CD4-positive, alpha-beta T cell (primary cell): ENCODE measurements around the gene RNF39. TPM values are rescaled to one million over a fixed set of nuclear protein-coding genes. Genes with fewer than 3 reads are reported as not detected.

Experiments
- ATAC-seq: fragments of 200-7000 bp; cut with Tn5 transposase; one replicate; pipeline ENCODE4 v1.10.0; 2022; ENCODE audit warnings: mild to moderate bottlenecking; ENCODE audit not compliant: poor library complexity
- CTCF ChIA-PET: fragments of 350-600 bp; sonication (Branson Sonifier 250); formaldehyde crosslinking; loops from one replicate; lab custom pipeline; 2021; ENCODE audit warnings: antibody characterized with exemption, inconsistent platforms; lab: Charles Lee
- POLR2A ChIA-PET: fragments of 350-600 bp; sonication (Branson Sonifier 250); formaldehyde crosslinking; loops from one replicate; lab custom pipeline; 2021; ENCODE audit warnings: antibody characterized with exemption, inconsistent platforms; lab: Charles Lee
- DNase-seq, 14 experiments: peaks; one replicate each; pipeline ENCODE4 v3.0.0-alpha.2; 2013 to 2020; ENCODE audit warnings: mixed read lengths in 2 of 14
- H3K27ac ChIP-seq, 2 donors: one replicate each; pipeline versions ENCODE4 v1.5.1 to v1.7.0; 2013; ENCODE audit warnings: low read length in 2 of 2, low read depth in 1 of 2, mild to moderate bottlenecking in 1 of 2
- H3K27me3 ChIP-seq, 2 experiments: 1 replicate in 1 of 2; 2 replicates in 1 of 2; pipeline versions ENCODE4 v1.6.1 to v1.7.0; 2013; ENCODE audit warnings: low read length in 2 of 2, control low read depth in 1 of 2, mild to moderate bottlenecking in 1 of 2, moderate library complexity in 1 of 2; ENCODE audit not compliant: insufficient read depth in 2 of 2, control insufficient read depth in 1 of 2
- H3K36me3 ChIP-seq: one replicate; pipeline ENCODE4 v1.6.1; 2013; ENCODE audit warnings: low read length, control low read depth; ENCODE audit not compliant: insufficient read depth
- H3K4me1 ChIP-seq: one replicate; pipeline ENCODE4 v1.6.1; 2013; ENCODE audit warnings: low read length, control low read depth; ENCODE audit not compliant: insufficient read depth
- H3K4me3 ChIP-seq: one replicate; pipeline ENCODE4 v1.5.1; 2013; ENCODE audit warnings: mild to moderate bottlenecking, low read length, moderate library complexity
- H3K9me3 ChIP-seq, 2 experiments: 1 replicate in 1 of 2; 2 replicates in 1 of 2; pipeline versions ENCODE4 v1.6.1 to v1.7.0; 2013; ENCODE audit warnings: low read length in 2 of 2, mild to moderate bottlenecking in 2 of 2, control low read depth in 1 of 2, moderate library complexity in 1 of 2; ENCODE audit not compliant: control insufficient read depth in 1 of 2, insufficient read depth in 1 of 2
- H3K27ac Mint-ChIP-seq: one replicate; pipeline ENCODE4 v1.8.0; 2020; ENCODE audit warnings: mixed read lengths
- H3K27me3 Mint-ChIP-seq: one replicate; pipeline ENCODE4 v1.8.0; 2021; ENCODE audit warnings: mixed read lengths
- H3K36me3 Mint-ChIP-seq: one replicate; pipeline ENCODE4 v1.8.0; 2021; ENCODE audit warnings: low read depth, mixed read lengths
- H3K4me1 Mint-ChIP-seq: one replicate; pipeline ENCODE4 v1.8.0; 2021; ENCODE audit warnings: low read depth, mixed read lengths
- H3K4me3 Mint-ChIP-seq: one replicate; pipeline ENCODE4 v1.8.0; 2020; ENCODE audit warnings: mild to moderate bottlenecking, mixed read lengths
- H3K9me3 Mint-ChIP-seq: one replicate; pipeline ENCODE4 v1.8.0; 2020; ENCODE audit warnings: mixed read lengths
- intact Hi-C, 2 experiments: fragments of 100-400 bp; cut with DNase I in 1 of 2; cut with micrococcal nuclease in 1 of 2; formaldehyde crosslinking; loops; one replicate each; pipeline versions ENCODE4 v1.15.1 to v1.9.0; 2023 to 2025; cut with DNase I, micrococcal nuclease
- total RNA-seq, 174 experiments: library from RNA in 2 of 174; stranded (reverse) in 2 of 174; gene quantifications; one replicate each; pipeline ENCODE4 v1.2.3 and lab custom pipeline; 2021 to 2026
- TF ChIP-seq, protein P1 (sequence below): fragments of 200-600 bp; IDR thresholded peaks from one replicate; pipeline ENCODE4 v1.8.0; 2022; ENCODE audit warnings: antibody characterized with exemption, mild to moderate bottlenecking

RNF39 gene
- total RNA-seq, 2 experiments from 2014 or later = not detected

DNA sequence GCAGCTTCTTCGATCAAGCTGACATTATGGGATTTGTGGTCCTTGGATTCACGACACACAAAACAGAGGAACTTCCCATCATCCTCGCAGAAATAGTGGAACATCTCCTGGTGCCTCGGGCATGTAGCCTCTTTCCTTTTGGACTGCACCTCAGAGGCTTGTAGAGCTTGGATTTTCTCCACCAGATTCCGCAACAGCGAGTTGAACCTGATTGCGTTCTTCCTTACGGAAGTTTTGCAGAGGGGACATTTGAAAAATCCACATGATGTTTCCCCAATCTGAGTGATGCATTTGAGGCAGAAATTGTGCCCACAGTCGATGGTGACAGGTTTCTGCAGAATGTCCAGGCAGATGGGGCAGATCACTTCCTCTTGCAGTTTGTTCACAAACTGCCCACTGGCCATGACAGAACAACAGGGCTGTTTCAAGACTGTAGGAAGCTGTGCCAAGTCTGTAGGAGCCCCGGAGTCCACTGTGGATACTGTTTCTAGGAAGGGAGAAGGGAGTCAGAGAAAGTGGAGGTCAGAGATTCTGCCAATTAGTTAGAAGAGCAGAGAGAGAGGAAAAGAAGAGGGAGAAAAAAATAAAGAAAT, 36.9 kb upstream of the RNF39 start:
- ChIA-PET CTCF (interaction anchor here (1.3 to 1.6 kb wide), 2 partner anchors 9 to 10 kb away, joined by 3 to 4 read pairs; no protein-coding TSS in a partner anchor), POLR2A (no interaction called here)
- Histone ChIP-seq H3K9me3 (no peaks in the 10 kb centered on the region), H3K27me3 (peaks cover 10 to 56% of the 10 kb centered on the region in 2 experiments), H3K4me1 (no peaks in the 10 kb centered on the region), H3K4me3 (no peak overlapping the region), H3K36me3 (no peaks in the 10 kb centered on the region), H3K27ac (no peak overlapping the region)
- H3K27ac Mint-ChIP-seq = no peak overlapping the region
- TF ChIP-seq, protein P1, sequence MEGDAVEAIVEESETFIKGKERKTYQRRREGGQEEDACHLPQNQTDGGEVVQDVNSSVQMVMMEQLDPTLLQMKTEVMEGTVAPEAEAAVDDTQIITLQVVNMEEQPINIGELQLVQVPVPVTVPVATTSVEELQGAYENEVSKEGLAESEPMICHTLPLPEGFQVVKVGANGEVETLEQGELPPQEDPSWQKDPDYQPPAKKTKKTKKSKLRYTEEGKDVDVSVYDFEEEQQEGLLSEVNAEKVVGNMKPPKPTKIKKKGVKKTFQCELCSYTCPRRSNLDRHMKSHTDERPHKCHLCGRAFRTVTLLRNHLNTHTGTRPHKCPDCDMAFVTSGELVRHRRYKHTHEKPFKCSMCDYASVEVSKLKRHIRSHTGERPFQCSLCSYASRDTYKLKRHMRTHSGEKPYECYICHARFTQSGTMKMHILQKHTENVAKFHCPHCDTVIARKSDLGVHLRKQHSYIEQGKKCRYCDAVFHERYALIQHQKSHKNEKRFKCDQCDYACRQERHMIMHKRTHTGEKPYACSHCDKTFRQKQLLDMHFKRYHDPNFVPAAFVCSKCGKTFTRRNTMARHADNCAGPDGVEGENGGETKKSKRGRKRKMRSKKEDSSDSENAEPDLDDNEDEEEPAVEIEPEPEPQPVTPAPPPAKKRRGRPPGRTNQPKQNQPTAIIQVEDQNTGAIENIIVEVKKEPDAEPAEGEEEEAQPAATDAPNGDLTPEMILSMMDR = no peak
- no peak for ATAC-seq
- intact Hi-C loops = no loop called here
- no peaks in the 10 kb centered on the region for H3K9me3 Mint-ChIP-seq
- H3K4me1 Mint-ChIP-seq = no peaks in the 10 kb centered on the region
- H3K36me3 Mint-ChIP-seq = no peaks in the 10 kb centered on the region
- H3K27me3 Mint-ChIP-seq = peaks cover 66% of the 10 kb centered on the region
- H3K4me3 Mint-ChIP-seq = no peak overlapping the region
- DNase-seq = no peak

DNA sequence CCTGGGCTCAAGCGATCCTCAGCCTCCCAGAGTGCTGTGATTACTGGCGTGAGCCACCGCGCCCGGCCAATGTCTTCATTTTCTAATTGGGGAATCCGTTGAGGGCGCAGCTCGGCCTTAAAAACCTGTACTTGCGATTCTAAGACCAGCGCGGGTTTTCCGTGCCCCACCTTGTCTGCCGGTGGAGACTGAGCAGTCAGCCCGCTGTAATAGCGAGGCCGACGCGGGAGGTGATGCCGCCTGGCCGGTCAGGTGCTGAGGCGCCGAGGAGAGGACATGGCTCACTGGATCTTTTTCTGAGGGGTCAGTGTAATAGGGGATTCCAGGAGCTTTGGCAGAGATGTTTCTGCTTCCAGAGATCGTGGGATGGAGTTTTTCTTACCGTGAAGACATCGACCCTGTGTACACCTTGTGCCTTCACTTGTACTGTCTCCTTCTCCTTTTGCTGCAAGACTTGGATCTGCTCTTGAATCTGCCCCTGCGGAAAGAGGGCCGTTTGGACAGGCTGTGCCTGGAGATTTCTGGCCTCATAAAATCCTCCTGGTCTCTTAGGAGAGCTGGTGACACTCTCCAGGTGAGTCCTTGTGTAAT, 35.8 kb upstream of the RNF39 start:
- Histone ChIP-seq H3K27me3 (peaks cover 10 to 58% of the 10 kb centered on the region in 2 experiments), H3K4me3 (no peak overlapping the region), H3K9me3 (no peaks in the 10 kb centered on the region), H3K4me1 (no peaks in the 10 kb centered on the region), H3K36me3 (no peaks in the 10 kb centered on the region), H3K27ac (no peak overlapping the region)
- Mint-ChIP-seq H3K4me1 (no peaks in the 10 kb centered on the region), H3K36me3 (no peaks in the 10 kb centered on the region), H3K4me3 (no peak overlapping the region), H3K9me3 (no peaks in the 10 kb centered on the region), H3K27ac (no peak overlapping the region), H3K27me3 (peaks cover 74% of the 10 kb centered on the region)
- ChIA-PET CTCF (interaction anchor here (0.6 to 0.8 kb wide), 2 partner anchors 8 to 12 kb away, joined by 3 read pairs; no protein-coding TSS in a partner anchor), POLR2A (no interaction called here)
- DNase-seq (no peak), ATAC-seq (no peak)
- intact Hi-C loops = no loop called here
- TF ChIP-seq, protein P1 = no peak

DNA sequence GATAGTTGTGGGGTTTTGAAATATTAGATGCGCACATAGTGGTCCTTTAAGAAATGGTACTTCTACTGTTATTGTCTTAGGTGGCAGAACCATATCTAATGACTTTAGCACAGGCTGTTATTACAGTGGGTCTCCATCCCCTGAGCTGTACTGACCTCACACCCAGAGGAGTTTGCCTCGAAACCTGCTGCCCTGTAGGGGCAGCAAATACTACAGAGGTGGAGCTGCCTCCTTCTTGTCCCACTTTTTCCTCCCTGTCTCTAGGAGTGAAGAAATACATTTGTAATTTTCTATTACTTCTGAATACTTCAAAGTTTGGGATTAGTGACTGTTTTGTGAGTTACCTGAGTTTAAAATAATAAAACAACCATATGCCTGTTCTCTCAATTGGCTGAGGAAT, 29.1 kb upstream of the RNF39 start:
- Histone ChIP-seq H3K4me3 (no peak overlapping the region), H3K9me3 (no peaks in the 10 kb centered on the region), H3K4me1 (peaks cover 40% of the 10 kb centered on the region), H3K27me3 (peaks cover 19 to 27% of the 10 kb centered on the region in 2 experiments), H3K36me3 (no peaks in the 10 kb centered on the region), H3K27ac (no peak overlapping the region)
- no peak for DNase-seq
- peaks cover 36% of the 10 kb centered on the region for H3K4me1 Mint-ChIP-seq
- no peaks in the 10 kb centered on the region for H3K9me3 Mint-ChIP-seq
- H3K27ac Mint-ChIP-seq = no peak overlapping the region
- intact Hi-C loops = loop anchor here in 1 of 2 experiments (2.0 to 5.0 kb wide), 2 partner anchors 66 to 293 kb away; no protein-coding TSS in a partner anchor
- CTCF ChIA-PET = interaction anchor here (1.7 to 5.5 kb wide), 2 partner anchors 28 to 455 kb away, joined by 5 to 198 read pairs; partner anchors contain the start of gene TRIM40
- peak overlapping the region; percentile 21 for H3K4me3 Mint-ChIP-seq
- H3K27me3 Mint-ChIP-seq = peaks cover 58% of the 10 kb centered on the region
- no peak for ATAC-seq
- H3K36me3 Mint-ChIP-seq = no peaks in the 10 kb centered on the region
- TF ChIP-seq, protein P1 = no peak
- POLR2A ChIA-PET = interaction anchor here (0.9 to 2.4 kb wide), 3 partner anchors 21 to 43 kb away, joined by 3 to 11 read pairs (median 10); partner anchors contain the start of genes POLR1H and PPP1R11
